ENCODE data around the gene TRIM17.
A peak's percentile ranks its signal among the peaks of the same experiment; 100 is the strongest.

TRIM17 gene

GRCh38 chr1:228376651-228377631, 39.7 kb downstream of the TRIM17 start:
- Histone ChIP-seq H3K27ac (ENCODE audit: poor library complexity, severe bottlenecking) (no peak overlapping the region), H3K4me1 (ENCODE audit: insufficient read depth, poor library complexity, severe bottlenecking) (no peaks in the 10 kb centered on the region), H3K9me3 (ENCODE audit: severe bottlenecking) (no peaks in the 10 kb centered on the region), H3K4me3 (ENCODE audit: severe bottlenecking) (no peak overlapping the region), H3K27me3 (ENCODE audit: insufficient read depth, poor library complexity, severe bottlenecking) (no peaks in the 10 kb centered on the region), H3K36me3 (ENCODE audit: low read depth) (no peaks in the 10 kb centered on the region)
- no peak for TF ChIP-seq CTCF (IDR thresholded peaks at IDR 0.05; ENCODE audit: poor library complexity, severe bottlenecking)
- DNase-seq (ENCODE audit: low spot score): no peak
- ATAC-seq (ENCODE audit: low read depth): no peak

GRCh38 chr1:228376262-228376628, 40.4 kb downstream of the TRIM17 start:
- TF ChIP-seq CTCF (IDR thresholded peaks at IDR 0.05; ENCODE audit: poor library complexity, severe bottlenecking): no peak
- Histone ChIP-seq H3K4me1 (ENCODE audit: insufficient read depth, poor library complexity, severe bottlenecking) (no peaks in the 10 kb centered on the region), H3K27ac (ENCODE audit: poor library complexity, severe bottlenecking) (no peak overlapping the region), H3K9me3 (ENCODE audit: severe bottlenecking) (no peaks in the 10 kb centered on the region), H3K27me3 (ENCODE audit: insufficient read depth, poor library complexity, severe bottlenecking) (no peaks in the 10 kb centered on the region), H3K4me3 (ENCODE audit: severe bottlenecking) (no peak overlapping the region), H3K36me3 (ENCODE audit: low read depth) (no peaks in the 10 kb centered on the region)
- no peak for ATAC-seq (ENCODE audit: low read depth)
- no peak for DNase-seq (ENCODE audit: low spot score)

GRCh38 chr1:228375578-228376261, 40.9 kb downstream of the TRIM17 start:
- H3K4me3 ChIP-seq (ENCODE audit: severe bottlenecking): no peak overlapping the region
- no peak for TF ChIP-seq CTCF (IDR thresholded peaks at IDR 0.05; ENCODE audit: poor library complexity, severe bottlenecking)
- H3K36me3 ChIP-seq (ENCODE audit: low read depth): no peaks in the 10 kb centered on the region
- H3K27me3 ChIP-seq (ENCODE audit: insufficient read depth, poor library complexity, severe bottlenecking): no peaks in the 10 kb centered on the region
- DNase-seq (ENCODE audit: low spot score): peak; percentile 26
- ATAC-seq (ENCODE audit: low read depth): no peak
- H3K9me3 ChIP-seq (ENCODE audit: severe bottlenecking): no peaks in the 10 kb centered on the region
- H3K27ac ChIP-seq (ENCODE audit: poor library complexity, severe bottlenecking): no peak overlapping the region
- H3K4me1 ChIP-seq (ENCODE audit: insufficient read depth, poor library complexity, severe bottlenecking): no peaks in the 10 kb centered on the region

GRCh38 chr1:228374711-228375577, 41.7 kb downstream of the TRIM17 start:
- Histone ChIP-seq H3K27me3 (ENCODE audit: insufficient read depth, poor library complexity, severe bottlenecking) (no peaks in the 10 kb centered on the region), H3K36me3 (ENCODE audit: low read depth) (no peaks in the 10 kb centered on the region), H3K4me1 (ENCODE audit: insufficient read depth, poor library complexity, severe bottlenecking) (no peaks in the 10 kb centered on the region), H3K9me3 (ENCODE audit: severe bottlenecking) (no peaks in the 10 kb centered on the region), H3K27ac (ENCODE audit: poor library complexity, severe bottlenecking) (no peak overlapping the region), H3K4me3 (ENCODE audit: severe bottlenecking) (no peak overlapping the region)
- DNase-seq (ENCODE audit: low spot score): no peak
- TF ChIP-seq CTCF (IDR thresholded peaks at IDR 0.05; ENCODE audit: poor library complexity, severe bottlenecking): no peak
- no peak for ATAC-seq (ENCODE audit: low read depth)

Measured in RWPE2 (cell line).